ENCODE results near the gene CPB1.

Gene CPB1

GRCh38 chr3:148884261-148884660 is 56.6 kb downstream of the CPB1 start:
- no peak for DNase-seq

- no peak for DNase-seq
These were observed 62.2 kb downstream of the CPB1 start for GRCh38 chr3:148889828-148890227.

- DNase-seq = no peak
These were observed 68.5 kb downstream of the CPB1 start for GRCh38 chr3:148896062-148896461.

GRCh38 chr3:148901987-148902791 is 74.6 kb downstream of the CPB1 start:
- no peak for DNase-seq

GRCh38 chr3:148903022-148903442 is 75.4 kb downstream of the CPB1 start:
- DNase-seq = no peak

- no peak for DNase-seq
These were observed 76.3 kb downstream of the CPB1 start for GRCh38 chr3:148903941-148904340.

- no peak for DNase-seq
These were observed 79.1 kb downstream of the CPB1 start for GRCh38 chr3:148906667-148907066.

All from NCI-H524 (cell line).